Upper lobe of left lung (tissue), 4 donors: ENCODE results near the gene DLG5.

Source experiments
- POLR2A ChIP-seq, 4 donors: fragments of 450-650 bp; IDR thresholded peaks; one replicate each; pipeline ENCODE4 v1.5.1; 2016 to 2017; ENCODE audit warnings: antibody characterized with exemption in 4 of 4, mild to moderate bottlenecking in 2 of 4
- TF ChIP-seq, protein P1 (sequence below), 6 experiments: fragments of 450-650 bp in 4 of 6; fragments of 200-600 bp in 2 of 6; sonication (generic) in 2 of 6; IDR thresholded peaks; one replicate each; pipeline ENCODE4 v1.5.1; 2016 to 2019; ENCODE audit warnings: antibody characterized with exemption in 6 of 6

DNA sequence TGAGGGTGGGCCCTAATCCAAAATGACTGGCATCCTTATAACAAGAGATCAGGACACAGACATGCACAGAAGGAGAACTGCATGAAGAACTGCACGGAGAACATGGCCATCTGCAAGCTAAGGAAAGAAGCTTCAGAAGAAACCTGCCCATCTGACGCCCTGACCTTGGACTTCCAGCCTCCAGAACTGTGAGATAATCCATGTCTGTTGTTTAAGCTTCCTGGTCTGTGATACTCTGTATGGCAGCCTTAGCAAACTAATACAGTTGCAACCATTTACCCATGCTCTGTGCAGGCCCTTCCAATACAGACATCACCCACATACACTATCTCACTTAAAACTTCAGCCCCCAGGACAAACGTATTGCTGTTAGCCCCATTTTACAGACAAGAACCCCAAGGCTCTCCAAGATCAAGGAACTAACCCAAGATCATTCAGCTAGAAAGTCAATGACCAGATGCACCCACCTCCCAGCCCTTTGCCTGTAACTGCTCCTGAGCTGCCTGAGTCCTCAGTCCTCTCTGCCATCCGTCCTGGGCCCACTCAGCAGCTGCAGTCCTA is 39.7 kb downstream of the DLG5 start:
- TF ChIP-seq, protein P1, sequence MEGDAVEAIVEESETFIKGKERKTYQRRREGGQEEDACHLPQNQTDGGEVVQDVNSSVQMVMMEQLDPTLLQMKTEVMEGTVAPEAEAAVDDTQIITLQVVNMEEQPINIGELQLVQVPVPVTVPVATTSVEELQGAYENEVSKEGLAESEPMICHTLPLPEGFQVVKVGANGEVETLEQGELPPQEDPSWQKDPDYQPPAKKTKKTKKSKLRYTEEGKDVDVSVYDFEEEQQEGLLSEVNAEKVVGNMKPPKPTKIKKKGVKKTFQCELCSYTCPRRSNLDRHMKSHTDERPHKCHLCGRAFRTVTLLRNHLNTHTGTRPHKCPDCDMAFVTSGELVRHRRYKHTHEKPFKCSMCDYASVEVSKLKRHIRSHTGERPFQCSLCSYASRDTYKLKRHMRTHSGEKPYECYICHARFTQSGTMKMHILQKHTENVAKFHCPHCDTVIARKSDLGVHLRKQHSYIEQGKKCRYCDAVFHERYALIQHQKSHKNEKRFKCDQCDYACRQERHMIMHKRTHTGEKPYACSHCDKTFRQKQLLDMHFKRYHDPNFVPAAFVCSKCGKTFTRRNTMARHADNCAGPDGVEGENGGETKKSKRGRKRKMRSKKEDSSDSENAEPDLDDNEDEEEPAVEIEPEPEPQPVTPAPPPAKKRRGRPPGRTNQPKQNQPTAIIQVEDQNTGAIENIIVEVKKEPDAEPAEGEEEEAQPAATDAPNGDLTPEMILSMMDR (IDR thresholded peaks at IDR 0.05) = no peak
- no peak for TF ChIP-seq POLR2A (IDR thresholded peaks at IDR 0.05)
